Stimulated activated CD8-positive, alpha-beta memory T cell treated with anti-CD3 and anti-CD28 coated beads, Interleukin-15, amount 100 ng/mL, for 48 hours (primary cell): Measurements from ENCODE around the gene RASSF5.

Experiments
- DNase-seq, 2 donors: peaks; one replicate each; pipeline ENCODE4 v3.0.0-alpha.2; 2020; ENCODE audit warnings: low read depth in 2 of 2

RASSF5 gene, protein sequence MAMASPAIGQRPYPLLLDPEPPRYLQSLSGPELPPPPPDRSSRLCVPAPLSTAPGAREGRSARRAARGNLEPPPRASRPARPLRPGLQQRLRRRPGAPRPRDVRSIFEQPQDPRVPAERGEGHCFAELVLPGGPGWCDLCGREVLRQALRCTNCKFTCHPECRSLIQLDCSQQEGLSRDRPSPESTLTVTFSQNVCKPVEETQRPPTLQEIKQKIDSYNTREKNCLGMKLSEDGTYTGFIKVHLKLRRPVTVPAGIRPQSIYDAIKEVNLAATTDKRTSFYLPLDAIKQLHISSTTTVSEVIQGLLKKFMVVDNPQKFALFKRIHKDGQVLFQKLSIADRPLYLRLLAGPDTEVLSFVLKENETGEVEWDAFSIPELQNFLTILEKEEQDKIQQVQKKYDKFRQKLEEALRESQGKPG

DNA sequence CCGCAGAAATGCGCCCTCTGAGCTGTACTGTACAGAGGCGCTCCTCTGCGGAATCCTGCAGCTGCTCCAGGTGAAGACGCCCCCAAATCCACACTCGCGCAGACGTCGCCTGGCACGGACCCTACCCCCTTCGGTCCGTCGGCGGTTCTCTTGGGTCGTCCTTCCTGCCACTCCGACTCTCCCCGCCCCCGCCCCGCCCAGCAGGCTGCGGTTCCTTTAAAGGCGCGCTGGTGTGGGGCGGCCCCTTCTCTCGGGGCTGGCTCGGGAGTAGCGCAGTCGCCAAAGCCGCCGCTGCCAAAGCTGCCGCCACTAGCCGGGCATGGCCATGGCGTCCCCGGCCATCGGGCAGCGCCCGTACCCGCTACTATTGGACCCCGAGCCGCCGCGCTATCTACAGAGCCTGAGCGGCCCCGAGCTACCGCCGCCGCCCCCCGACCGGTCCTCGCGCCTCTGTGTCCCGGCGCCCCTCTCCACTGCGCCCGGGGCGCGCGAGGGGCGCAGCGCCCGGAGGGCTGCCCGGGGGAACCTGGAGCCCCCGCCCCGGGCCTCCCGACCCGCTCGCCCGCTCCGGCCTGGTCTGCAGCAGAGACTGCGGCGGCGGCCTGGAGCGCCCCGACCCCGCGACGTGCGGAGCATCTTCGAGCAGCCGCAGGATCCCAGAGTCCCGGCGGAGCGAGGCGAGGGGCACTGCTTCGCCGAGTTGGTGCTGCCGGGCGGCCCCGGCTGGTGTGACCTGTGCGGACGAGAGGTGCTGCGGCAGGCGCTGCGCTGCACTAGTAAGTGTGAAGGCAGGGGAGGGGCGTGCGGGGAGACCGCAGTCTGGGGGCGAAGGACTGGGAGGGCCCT, at the start of gene RASSF5:
Gene RASSF5, plus strand, starts transcription at position 248 of the 846 bp plus-strand sequence. Its CDS starts 72 bp downstream, at position 320.
- peak; percentile 73 to 80 for DNase-seq

DNA sequence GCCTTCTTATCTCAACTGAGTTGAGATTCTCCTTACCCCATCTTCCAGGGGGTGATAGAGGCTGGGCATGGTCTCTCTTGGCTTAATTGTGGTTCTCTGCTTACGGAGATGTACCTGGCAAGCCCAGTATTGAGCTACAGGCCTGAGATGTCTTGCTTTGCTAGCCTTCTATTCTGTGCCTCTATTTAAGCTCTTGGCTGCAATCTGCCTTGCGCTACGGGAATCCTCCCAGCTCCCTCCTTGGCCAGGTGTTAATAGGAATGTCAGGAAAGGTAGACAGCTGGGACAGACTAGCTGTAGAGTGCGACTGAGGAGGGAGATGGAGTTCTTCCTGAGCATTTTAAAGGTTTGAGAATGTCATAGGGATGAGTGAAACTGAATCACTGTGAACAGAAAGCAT, 47.6 kb upstream of the RASSF5 start:
- no peak for DNase-seq

DNA sequence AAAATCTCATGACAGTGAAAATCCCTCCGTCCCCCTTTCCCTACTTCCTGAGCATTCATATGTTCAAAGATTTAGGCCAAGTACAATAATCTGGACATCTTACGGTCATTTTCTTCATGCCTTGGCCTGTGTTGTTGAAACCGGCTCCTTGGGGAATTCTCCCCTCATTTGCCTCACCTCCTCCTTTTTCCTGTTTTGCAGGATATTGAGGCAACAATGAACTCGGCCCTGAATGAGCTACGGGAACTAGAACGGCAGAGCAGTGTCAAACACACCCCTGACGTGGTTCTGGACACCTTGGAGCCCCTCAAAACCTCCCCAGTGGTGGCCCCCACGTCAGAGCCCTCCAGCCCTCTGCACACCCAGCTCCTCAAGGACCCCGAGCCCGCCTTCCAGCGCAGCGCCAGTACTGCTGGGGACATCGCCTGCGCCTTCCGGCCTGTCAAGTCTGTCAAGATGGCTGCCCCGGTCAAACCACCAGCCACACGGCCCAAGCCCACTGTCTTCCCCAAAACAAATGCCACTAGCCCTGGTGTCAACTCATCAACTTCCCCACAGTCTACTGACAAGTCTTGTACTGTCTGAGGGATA, 46.4 kb upstream of the RASSF5 start:
- DNase-seq = no peak

DNA sequence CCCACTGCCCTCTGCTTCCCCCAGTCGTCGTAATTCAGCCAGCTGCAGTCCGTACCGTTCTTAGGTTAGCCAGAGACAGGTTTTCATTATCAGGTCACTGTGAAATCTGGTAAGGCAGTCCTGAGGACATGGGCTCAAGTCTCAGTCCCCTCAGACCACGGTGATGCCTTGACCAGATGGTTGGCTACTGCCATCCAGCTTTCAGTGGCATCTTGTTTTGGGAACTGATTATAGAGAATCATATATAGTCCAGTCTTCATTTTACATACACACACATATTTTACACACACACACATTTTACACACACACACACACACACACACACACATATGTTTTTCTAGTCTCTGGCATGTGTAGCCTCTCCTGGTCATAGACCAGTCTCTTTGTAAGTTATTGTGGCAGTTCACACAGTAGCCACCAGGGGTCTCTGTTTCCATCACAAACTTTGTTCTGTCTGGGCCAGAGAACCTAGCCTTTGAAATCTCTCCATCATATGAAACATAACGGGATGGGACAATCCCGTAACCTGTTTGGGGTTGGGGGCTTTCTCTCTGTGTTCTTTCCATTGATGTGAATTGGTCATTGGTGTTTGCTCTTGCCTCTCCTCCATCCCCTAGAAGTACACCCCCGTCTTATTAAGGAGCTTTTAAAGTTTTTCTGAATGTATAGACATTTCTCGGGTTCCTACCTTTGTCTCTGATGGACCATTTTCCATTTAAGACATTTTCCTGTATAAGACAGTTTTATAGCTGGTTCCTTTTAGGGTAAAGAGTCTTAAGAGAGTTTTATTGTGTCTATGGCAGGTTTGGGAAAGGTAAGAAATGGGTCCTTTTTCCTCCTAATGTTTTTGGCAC, 45.5 kb upstream of the RASSF5 start:
- peak; percentile 36 to 43 for DNase-seq

DNA sequence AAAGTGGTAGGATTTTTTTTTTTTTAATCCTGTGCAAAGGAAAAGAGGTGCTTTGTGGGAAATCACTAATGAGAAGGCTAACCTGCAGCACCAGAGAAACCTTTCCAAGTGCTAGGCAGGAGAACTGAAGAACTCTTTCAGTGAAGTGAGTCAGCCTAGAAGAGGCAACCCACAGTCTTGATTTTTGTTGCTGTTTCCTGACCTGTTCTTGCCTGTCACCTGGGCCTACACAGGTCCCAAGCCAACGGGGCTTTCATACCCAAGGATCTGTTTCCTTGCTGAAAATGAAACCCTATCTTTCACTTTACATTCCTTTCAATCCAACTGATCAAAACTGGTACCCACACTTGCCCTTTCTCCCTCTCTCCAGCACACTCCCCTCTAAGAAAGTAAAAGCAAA, 44.2 kb upstream of the RASSF5 start:
- no peak for DNase-seq

DNA sequence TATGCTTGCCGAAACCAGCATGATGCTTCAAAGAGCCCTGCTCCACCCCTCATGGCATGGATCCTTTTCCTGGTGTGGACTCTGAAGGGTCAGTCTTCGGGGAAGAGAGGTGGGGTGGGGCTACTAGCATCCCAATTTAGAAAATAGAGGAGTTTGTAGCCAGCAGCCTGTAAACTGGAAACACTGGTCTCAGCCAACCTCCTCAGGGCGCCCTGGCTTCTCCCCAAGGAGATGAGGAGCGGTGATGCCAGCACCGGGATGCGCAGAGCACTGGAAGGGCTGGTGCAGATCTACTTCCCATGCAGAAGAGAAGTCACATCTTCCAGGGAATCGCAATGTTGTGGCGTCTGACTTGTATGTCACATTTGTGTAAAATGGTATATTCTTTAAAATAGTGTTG, 43.4 kb upstream of the RASSF5 start:
- no peak for DNase-seq

DNA sequence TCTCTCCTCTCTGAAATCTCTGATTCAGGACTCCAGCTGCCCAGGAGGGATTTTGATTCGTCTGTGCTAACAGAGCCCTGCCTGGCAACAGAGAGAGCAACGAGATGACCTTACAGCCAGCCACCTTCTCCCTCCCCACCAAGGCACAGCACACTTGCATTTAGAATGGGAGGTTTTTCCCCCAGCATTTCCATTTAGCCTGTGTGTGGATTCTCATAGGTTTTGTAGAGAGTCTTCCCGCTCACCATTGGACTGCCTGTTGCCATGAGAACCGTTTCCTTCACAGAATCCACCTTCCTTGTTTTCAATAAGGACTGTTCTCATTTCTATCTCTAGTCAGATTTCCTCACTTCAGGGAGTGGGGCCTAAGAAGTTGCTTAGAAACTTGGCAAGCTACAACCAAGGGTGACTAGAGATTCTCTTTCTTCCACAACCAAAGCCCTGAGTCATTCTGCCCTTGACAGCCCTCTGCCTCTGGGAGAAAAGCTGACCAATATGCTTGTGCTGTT, 42.8 kb upstream of the RASSF5 start:
- DNase-seq = no peak

DNA sequence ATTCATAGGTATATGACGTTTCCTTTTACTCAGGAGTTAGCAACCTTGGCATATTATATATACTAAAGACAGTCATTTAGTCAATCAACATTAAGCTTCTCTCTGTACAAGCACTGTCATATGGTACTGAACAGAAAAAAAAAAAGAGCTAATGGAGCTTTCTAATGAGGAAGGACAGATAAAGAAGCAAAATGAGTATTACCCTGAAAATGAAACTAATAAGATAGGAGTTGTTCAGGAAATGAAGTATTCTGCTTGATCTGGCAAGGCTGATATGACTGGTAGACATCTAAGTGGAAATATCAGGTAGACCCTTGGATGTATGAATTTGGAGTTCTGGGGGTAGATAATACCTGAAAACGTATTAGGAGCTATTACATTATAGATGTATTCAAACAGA, 41.4 kb upstream of the RASSF5 start:
- no peak for DNase-seq

DNA sequence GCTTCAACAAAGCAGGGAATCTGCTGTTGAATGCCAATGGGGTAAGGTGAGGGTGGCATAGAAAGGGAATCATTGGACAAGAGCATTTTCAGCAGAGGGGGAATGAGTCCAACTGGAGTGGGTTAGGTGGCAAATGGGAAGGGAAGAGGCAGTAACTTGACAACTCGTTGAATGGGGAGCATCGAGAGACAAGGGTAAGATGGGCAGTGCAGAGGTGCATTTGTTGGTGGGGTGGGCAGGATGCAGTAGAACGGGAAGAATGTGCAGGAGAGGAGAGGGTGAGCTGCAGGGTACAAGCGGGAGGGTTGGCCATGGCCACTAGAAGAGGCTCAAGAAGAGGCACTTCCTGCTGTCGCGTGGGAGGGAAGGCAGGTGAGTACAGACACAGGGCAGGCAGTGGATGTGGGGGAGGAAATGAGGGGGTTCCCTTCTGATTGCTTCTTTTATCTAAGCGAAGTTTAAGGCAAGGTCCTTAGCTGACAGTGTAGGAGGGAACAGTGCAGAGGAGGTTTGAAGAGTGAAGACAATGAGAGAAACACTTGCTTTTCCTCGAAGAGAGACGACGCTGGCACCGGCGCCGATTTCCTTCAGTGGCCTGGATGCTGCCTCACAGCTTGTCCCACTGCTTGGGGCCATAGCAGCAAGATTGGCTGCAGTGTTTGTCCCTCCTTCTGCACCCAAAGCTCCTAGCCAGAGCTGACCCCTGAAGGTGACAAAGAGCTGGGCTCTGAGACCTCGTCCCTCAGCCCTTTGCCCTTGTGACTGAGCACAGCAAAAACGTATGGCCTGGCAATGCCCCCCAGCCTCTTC, 40.3 kb upstream of the RASSF5 start:
- DNase-seq = no peak

DNA sequence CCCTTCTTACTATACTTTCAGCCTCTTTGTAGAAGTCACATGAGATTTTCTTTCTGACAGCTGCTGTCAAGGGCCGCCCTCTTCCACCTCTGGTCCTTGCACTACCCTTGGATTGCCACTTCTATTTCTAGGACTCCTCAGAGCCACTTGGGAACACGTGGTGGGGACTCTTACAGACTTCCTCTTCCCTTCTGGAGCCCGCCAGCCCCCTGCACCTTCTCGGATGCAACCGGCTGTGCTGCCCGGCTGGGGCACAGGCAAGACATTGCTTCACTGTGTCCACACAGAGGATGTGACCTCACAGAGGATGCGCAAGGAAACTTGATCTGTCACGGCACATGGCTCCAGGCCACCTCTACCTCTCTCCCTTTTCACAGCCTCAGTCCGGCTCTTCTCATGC, 39.4 kb upstream of the RASSF5 start:
- DNase-seq = no peak

DNA sequence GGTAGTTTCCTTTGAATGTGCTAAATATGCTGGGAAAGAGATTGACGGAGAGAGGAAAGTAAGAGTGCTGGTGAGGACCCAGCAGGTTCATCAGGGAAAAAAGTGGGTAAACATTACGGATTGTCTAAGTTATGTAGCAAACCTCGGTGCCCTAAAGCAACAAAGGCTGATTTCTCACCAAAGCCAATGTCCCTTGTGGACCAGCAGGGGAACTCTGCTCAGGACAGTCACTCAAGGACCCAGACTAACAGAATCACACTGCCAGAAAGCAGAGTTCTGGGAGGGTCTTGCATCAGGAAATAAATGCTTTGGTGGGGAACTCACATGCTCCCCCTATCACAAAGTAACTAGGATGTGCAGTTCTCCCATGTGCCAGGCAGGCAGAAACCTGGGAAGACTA, 38.8 kb upstream of the RASSF5 start:
- DNase-seq = no peak

DNA sequence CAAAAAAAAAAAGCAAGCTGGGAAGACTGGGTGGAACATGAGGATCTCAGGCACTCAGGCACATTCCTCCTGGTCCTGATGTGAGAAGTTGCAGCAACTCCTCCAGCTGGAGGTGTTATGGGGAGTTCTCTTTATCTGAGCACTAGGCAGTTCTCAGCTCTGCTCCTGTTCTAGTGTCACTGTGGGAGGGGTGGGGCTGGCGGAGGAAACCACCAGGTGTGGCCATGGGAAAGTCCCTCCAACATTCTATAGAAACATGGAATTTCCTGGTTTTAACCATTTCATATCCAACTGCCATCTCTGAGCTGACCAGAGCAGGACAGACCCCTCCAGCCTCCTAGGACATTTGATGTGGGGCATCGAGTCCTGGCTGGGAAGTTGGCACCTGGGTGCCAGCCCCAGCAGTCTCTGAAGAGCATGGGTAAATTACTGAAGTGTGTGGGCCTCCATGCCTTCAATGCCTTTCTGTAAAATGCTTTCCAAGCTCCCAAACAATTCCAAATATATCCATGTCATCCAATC, 37.9 kb upstream of the RASSF5 start:
- no peak for DNase-seq

DNA sequence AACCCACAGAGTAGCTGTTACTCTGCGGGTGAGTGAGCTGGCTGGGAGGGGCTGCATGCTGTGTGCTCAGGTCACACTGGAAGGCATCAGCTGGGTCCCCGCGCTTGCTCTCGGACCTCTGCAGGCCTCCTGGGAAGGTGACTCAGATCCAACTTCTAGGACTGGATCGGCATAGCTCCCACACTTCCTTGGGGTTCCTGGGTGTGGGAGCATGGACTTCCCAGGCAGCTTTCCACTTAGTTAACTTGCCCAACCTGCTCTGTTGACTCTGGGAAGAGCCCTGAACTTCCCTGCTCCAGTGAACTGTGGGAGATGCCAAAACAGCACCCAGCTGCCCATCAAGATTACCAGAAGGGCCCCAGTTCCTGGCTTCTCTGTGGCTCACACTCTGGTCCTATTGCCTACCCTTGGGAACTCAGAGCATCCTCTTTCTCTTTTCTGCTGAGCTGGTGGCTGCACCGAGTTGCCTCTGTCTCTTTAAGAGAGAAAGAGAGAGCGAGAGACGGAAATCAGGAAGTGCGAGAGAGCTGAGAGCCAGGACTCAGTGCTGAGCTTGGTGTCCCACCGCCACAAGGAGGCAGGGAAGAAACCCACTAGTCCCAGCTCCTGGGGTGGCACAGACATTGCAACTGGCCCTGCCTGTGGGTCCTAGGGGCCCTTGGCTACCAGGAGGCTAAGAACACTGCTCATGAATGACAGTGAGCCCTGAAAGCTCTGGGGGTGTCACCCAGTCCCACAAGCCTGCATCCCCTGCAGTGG, 37.2 kb upstream of the RASSF5 start, which contains the start of gene IKBKE:
Gene IKBKE, plus strand, starts transcription at position 544 of the 759 bp plus-strand sequence. CDS start 2,752 bp downstream, outside the sequence.
- peak; percentile 24 to 25 for DNase-seq

DNA sequence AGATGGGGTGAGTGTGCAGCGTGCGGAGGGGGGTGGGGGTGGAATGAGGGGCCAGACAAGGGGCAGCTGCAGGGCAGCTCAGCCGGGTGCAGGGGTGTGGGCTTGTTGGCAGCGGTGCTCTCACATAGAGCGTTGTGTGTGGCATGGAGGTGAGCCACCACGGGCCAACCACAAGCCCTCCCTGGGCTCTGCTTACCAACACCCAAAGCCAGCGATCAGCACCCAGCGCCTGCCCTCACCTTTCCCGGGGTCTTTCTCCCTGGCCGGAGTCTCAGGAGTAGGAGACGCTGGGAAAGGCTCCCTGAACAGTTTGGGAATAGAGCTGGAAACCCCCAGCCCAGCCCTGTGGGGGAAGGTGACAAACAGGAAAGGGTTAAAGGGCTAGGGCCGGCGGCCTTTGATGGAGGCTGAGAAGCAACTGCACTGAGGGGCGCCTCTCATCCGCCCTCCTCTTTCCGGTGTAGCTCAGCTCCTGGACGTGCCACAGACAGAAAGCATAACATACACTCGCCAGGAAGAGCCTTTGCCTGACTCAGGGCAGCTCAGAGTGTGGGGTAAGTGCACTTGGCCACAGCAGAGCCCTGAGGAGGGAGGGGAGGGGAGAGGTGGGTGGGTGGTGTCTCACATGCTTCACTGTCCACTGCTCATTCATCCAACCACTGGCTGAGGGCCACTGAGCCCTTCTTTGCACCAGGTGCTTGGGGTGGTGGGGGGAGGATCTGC, 36.5 kb upstream of the RASSF5 start:
- peak; percentile 51 to 53 for DNase-seq

DNA sequence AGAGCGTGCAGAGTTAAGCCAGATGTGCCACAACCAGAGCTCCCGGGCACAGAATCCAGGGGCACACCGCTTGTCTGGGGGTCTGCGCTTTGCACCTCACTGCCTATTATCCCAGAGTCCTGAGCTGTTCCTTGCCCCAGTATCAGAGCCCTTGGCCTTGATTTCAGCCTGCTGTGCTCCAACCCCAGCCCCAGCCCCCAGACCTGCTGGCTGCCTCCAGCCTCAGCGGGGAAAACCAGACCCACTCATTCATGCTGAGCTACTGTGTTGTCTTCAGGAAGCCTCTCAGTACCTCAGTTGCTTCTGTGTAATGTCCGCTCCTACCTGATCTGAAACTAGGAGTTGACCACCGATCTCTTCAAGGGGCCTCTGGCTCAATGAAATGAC, 35.9 kb upstream of the RASSF5 start:
- no peak for DNase-seq

DNA sequence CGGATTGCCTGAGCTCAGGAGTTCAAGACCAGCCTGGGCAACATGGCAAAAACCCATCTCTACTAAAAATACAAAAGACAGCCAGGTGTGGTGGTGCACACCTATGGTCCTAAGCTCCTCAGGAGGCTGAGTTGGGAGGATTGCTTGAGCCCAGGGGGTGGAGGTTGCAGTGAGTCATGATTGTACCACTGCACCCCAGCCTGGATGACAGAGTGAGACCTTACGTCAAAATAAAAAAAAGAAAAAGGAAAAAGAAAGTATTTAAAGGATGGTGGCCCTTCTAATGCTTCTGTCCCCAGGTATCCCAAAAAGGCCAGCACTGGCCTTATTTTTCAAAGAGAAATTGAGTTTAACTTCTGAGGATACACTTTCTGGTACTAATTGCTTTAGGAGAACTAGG, 35.3 kb upstream of the RASSF5 start:
- no peak for DNase-seq

DNA sequence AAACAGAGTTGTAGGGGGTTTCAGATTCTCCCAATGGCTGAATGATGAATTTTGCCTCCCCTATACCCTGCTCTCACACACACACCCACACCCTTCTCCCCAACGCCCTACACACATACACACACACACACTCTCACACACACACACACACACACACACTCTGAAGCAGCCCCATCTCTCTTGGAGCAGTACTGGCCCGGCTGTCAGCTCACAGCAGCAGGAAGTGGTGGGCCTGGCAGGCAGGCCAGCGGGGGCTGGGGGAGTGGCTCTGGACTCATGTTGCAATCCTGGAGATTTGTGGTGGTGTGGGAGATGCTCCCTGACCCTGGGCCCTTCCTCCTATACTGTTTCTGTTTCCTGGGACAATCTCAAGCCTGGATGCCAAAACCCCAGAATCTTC, 34.9 kb upstream of the RASSF5 start:
- no peak for DNase-seq

DNA sequence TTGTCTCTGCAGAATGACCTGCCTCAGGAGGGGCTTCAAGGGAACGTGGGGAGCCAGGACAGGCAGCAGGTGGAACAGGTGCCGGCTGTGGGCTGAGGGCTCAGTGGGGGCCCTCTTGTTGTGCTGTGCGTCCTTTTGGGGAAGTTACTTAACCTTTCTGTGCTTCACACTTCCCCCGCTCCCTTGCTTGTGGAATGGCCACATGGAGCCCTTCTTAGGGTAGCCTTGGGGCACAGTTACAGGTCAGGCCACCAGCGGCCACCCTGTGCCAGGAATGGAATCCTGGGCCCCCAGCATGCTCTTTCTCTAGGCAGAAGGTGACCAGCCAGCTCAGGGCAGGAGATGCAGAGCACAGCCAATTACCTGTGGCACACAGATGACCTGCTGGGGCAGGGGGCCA, 34.4 kb upstream of the RASSF5 start:
- DNase-seq = no peak

DNA sequence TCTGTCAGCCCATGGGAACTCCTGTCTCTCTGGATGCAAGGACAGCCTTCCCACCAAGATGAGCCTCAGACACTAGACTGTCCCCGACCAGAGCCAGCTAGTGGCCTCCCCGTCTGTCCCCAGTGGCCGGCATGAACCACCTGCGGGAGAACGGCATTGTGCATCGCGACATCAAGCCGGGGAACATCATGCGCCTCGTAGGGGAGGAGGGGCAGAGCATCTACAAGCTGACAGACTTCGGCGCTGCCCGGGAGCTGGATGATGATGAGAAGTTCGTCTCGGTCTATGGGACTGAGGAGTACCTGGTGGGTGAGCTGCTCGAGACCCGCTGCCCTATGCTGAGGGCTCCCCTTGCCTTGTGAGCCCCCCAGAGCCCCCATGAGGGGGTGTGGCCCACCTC, 31.3 kb upstream of the RASSF5 start:
- DNase-seq = no peak
